ENCODE results near the gene COL4A2. TPM values are rescaled to one million over a fixed set of nuclear protein-coding genes. Genes with fewer than 3 reads are reported as not detected.

The COL4A2 gene
- total and polyA plus RNA-seq, 9 donors: 59.5 to 171 (median 136) TPM

- Histone ChIP-seq H3K4me1 (ENCODE audit: insufficient read depth) (peaks cover 2% of the 10 kb centered on the region), H3K36me3 (no peaks in the 10 kb centered on the region), H3K27ac (no peak overlapping the region), H3K27me3 (no peaks in the 10 kb centered on the region), H3K4me3 (no peak overlapping the region), H3K9me3 (no peaks in the 10 kb centered on the region)
- TF ChIP-seq CTCF (IDR thresholded peaks at IDR 0.05): no peak
- TF ChIP-seq POLR2A (IDR thresholded peaks at IDR 0.05): no peak
- no peak for TF ChIP-seq EP300 (IDR thresholded peaks at IDR 0.05)
- DNase-seq: no peak
- intact Hi-C loops (cut with DNase I): loop anchor here in 1 of 4 donors (10.0 kb wide), 1 partner anchor 141 kb away; no protein-coding TSS in a partner anchor
- 12 to 32% (median 15%) methylated on average over 2 of the region's 2 CpGs for WGBS, 3 donors
Measured at GRCh38 chr13:110453797-110454196, 146.7 kb downstream of the COL4A2 start.

GRCh38 chr13:110454227-110454859 lies 147.3 kb downstream of the COL4A2 start:
- no peak overlapping the region for H3K27ac ChIP-seq

GRCh38 chr13:110454956-110455355 lies 147.9 kb downstream of the COL4A2 start:
- peak in 1 of 5 donors; percentile 18 for DNase-seq
- TF ChIP-seq CTCF (IDR thresholded peaks at IDR 0.05) (no peak), POLR2A (IDR thresholded peaks at IDR 0.05) (no peak), EP300 (IDR thresholded peaks at IDR 0.05) (no peak)
- Histone ChIP-seq H3K27ac (no peak overlapping the region), H3K4me3 (no peak overlapping the region), H3K4me1 (ENCODE audit: insufficient read depth) (peaks cover 2% of the 10 kb centered on the region), H3K27me3 (no peaks in the 10 kb centered on the region), H3K36me3 (no peaks in the 10 kb centered on the region), H3K9me3 (no peaks in the 10 kb centered on the region)
- intact Hi-C loops (cut with DNase I): loop anchor here in 1 of 4 donors (10.0 kb wide), 1 partner anchor 140 kb away; no protein-coding TSS in a partner anchor
- WGBS, 3 donors: 85 to 87% (median 85%) methylated on average over 14 of the region's 14 CpGs

More at GRCh38 chr13:110454227-110454859, 147.3 kb downstream of the COL4A2 start:
- intact Hi-C loops (cut with DNase I): loop anchor here in 1 of 4 donors (10.0 kb wide), 1 partner anchor 140 kb away; no protein-coding TSS in a partner anchor
- WGBS, 3 donors: 83 to 86% (median 84%) methylated on average over 21 of the region's 21 CpGs
- Histone ChIP-seq H3K36me3 (no peaks in the 10 kb centered on the region), H3K4me3 (no peak overlapping the region), H3K4me1 (ENCODE audit: insufficient read depth) (peaks cover 2% of the 10 kb centered on the region), H3K9me3 (no peaks in the 10 kb centered on the region), H3K27me3 (no peaks in the 10 kb centered on the region)
- DNase-seq: no peak
- TF ChIP-seq CTCF (IDR thresholded peaks at IDR 0.05) (no peak), EP300 (IDR thresholded peaks at IDR 0.05) (no peak), POLR2A (IDR thresholded peaks at IDR 0.05) (no peak)

- Histone ChIP-seq H3K9me3 (no peaks in the 10 kb centered on the region), H3K27ac (no peak overlapping the region), H3K36me3 (no peaks in the 10 kb centered on the region), H3K27me3 (no peaks in the 10 kb centered on the region), H3K4me1 (ENCODE audit: insufficient read depth) (peaks cover 2% of the 10 kb centered on the region), H3K4me3 (no peak overlapping the region)
- 76 to 80% (median 78%) methylated on average over 10 of the region's 10 CpGs for WGBS, 3 donors
- DNase-seq: no peak
- no peak for TF ChIP-seq POLR2A (IDR thresholded peaks at IDR 0.05)
- no peak for TF ChIP-seq EP300 (IDR thresholded peaks at IDR 0.05)
- no peak for TF ChIP-seq CTCF (IDR thresholded peaks at IDR 0.05)
- intact Hi-C loops (cut with DNase I): loop anchor here in 1 of 4 donors (10.0 kb wide), 1 partner anchor 139 kb away; no protein-coding TSS in a partner anchor
Measured at GRCh38 chr13:110455444-110455843, 148.4 kb downstream of the COL4A2 start.

Measured in ovary (tissue), 9 donors.